Tibial nerve (tissue), 4 donors: ENCODE measurements around the gene PPCS. TPM values are rescaled to one million over a fixed set of nuclear protein-coding genes. Genes with fewer than 3 reads are reported as not detected.

Experiments used
- DNase-seq, 2 donors: peaks; one replicate each; pipeline ENCODE4 v3.0.0-alpha.2; 2019; ENCODE audit warnings: low spot score in 2 of 2
- H3K27ac ChIP-seq, 4 donors: fragments of 200-600 bp; sonication (generic) in 3 of 4; one replicate each; pipeline ENCODE4 v1.5.1; 2017 to 2019; ENCODE audit warnings: mild to moderate bottlenecking in 1 of 4
- H3K27me3 ChIP-seq, 2 donors: fragments of 200-600 bp; sonication (generic) in 1 of 2; one replicate each; pipeline versions ENCODE4 v1.5.1 to v1.6.0; 2017 to 2019
- H3K36me3 ChIP-seq, 3 donors: fragments of 200-600 bp; sonication (generic); one replicate each; pipeline ENCODE4 v1.5.1; 2018 to 2019
- H3K4me1 ChIP-seq, 4 donors: fragments of 200-600 bp; sonication (generic) in 3 of 4; one replicate each; pipeline ENCODE4 v1.5.1; 2017 to 2019
- H3K4me3 ChIP-seq, 4 donors: fragments of 200-600 bp; sonication (generic) in 3 of 4; one replicate each; pipeline ENCODE4 v1.5.1; 2017 to 2019; ENCODE audit warnings: mild to moderate bottlenecking in 1 of 4, moderate library complexity in 1 of 4
- H3K9me3 ChIP-seq, 4 donors: fragments of 200-600 bp; sonication (generic) in 3 of 4; one replicate each; pipeline ENCODE4 v1.5.1; 2017 to 2019
- CTCF ChIP-seq, 5 experiments: fragments of 200-600 bp in 3 of 5; fragments of 450-650 bp in 2 of 5; sonication (generic) in 3 of 5; IDR thresholded peaks; one replicate each; pipeline ENCODE4 v1.5.1; 2016 to 2019; ENCODE audit warnings: antibody characterized with exemption in 5 of 5, mild to moderate bottlenecking in 3 of 5, moderate library complexity in 2 of 5
- EP300 ChIP-seq, 2 donors: sonication (generic); formaldehyde crosslinking; IDR thresholded peaks; one replicate each; pipeline ENCODE4 v1.6.1; 2017; ENCODE audit warnings: antibody characterized with exemption in 2 of 2, mild to moderate bottlenecking in 1 of 2
- POLR2A ChIP-seq, 2 donors: fragments of 450-650 bp; IDR thresholded peaks; one replicate each; pipeline ENCODE4 v1.6.1; 2017; ENCODE audit warnings: antibody characterized with exemption in 2 of 2, mild to moderate bottlenecking in 2 of 2, moderate library complexity in 2 of 2
- WGBS, 2 donors: methylation state at CpG; one replicate each; pipeline ENCODE4 v1.1.5; 2018; 5-methylcytosine and 5-hydroxymethylcytosine counted together
- total RNA-seq, 4 donors: library from RNA; depleted of rRNA; stranded (reverse); fragments of >200 nt; gene quantifications; one replicate each; pipeline ENCODE4 v1.1.0, GENCODE V29; 2016

PPCS gene
- total RNA-seq, 4 donors from 2014 or later = 21.8 to 50.1 (median 43.0) TPM

DNA sequence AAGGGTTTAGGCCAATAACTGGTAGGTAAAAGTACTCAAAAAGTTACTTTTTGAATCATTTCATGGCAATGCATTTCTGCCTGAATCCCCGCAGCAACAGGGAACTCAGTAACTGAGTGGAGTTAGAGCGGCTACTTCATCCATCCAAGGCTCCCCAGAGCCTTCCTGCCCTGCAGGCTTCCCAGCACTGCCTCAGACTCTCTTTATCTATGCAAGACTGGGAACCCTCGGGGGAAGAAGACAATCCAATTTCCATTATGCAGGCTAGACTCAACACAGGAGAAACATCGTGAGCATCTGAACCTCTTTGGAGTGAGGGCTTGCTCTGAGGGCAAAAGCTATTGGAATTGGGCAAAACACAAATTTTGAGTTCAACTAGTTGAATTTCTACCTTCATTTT, 23.6 kb upstream of the PPCS start:
- no peaks in the 10 kb centered on the region for H3K4me1 ChIP-seq
- H3K27me3 ChIP-seq = no peaks in the 10 kb centered on the region
- no peak overlapping the region for H3K27ac ChIP-seq
- H3K4me3 ChIP-seq = no peak overlapping the region
- TF ChIP-seq CTCF (IDR thresholded peaks at IDR 0.05) (no peak), POLR2A (IDR thresholded peaks at IDR 0.05) (no peak), EP300 (IDR thresholded peaks at IDR 0.05) (no peak)
- peaks cover 0 to 8% (median 0%) of the 10 kb centered on the region in 3 donors for H3K36me3 ChIP-seq
- no peaks in the 10 kb centered on the region for H3K9me3 ChIP-seq
- DNase-seq = no peak
- WGBS, 2 donors = 70 to 79% methylated on average over 4 of the region's 4 CpGs

- no peak for TF ChIP-seq CTCF (IDR thresholded peaks at IDR 0.05)
- DNase-seq = no peak
- WGBS, 2 donors = 66 to 68% methylated on average over 6 of the region's 6 CpGs
Measured at GRCh38 chr1:42433369-42433768, 23.0 kb upstream of the PPCS start.

DNA sequence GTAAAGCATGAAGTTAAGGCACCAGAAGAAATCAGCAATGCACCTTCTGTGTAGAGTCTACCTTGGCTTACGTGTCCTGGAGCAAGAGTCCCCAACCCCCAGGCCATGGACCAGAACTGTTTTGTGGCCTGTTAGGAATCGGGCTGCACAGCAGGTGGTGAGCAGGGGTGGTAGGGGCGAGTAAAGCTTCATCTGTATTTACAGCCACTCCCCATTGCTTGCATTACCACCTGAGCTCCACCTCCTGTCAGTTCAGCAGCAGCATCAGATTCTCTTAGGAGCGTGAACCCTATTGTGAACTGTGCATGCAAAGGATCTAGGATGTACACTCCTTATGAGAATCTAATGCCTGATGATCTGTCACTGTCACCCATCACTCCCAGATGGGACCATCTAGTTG, 22.0 kb upstream of the PPCS start:
- no peaks in the 10 kb centered on the region for H3K9me3 ChIP-seq
- TF ChIP-seq POLR2A (IDR thresholded peaks at IDR 0.05) (no peak), EP300 (IDR thresholded peaks at IDR 0.05) (no peak), CTCF (IDR thresholded peaks at IDR 0.05) (no peak)
- peaks cover 0 to 8% (median 0%) of the 10 kb centered on the region in 3 donors for H3K36me3 ChIP-seq
- no peaks in the 10 kb centered on the region for H3K4me1 ChIP-seq
- no peak overlapping the region for H3K4me3 ChIP-seq
- H3K27ac ChIP-seq = no peak overlapping the region
- 88 to 96% methylated on average over 4 of the region's 4 CpGs for WGBS, 2 donors
- no peak for DNase-seq
- no peaks in the 10 kb centered on the region for H3K27me3 ChIP-seq

More at GRCh38 chr1:42433369-42433768, 23.0 kb upstream of the PPCS start:
- Histone ChIP-seq H3K36me3 (peaks cover 0 to 8% (median 0%) of the 10 kb centered on the region in 3 donors), H3K27ac (no peak overlapping the region), H3K4me3 (no peak overlapping the region), H3K27me3 (no peaks in the 10 kb centered on the region), H3K4me1 (no peaks in the 10 kb centered on the region), H3K9me3 (no peaks in the 10 kb centered on the region)

GRCh38 chr1:42439940-42440339, 16.4 kb upstream of the PPCS start:
- 54 to 55% methylated on average over 2 of the region's 2 CpGs for WGBS, 2 donors
- Histone ChIP-seq H3K9me3 (no peaks in the 10 kb centered on the region), H3K27me3 (no peaks in the 10 kb centered on the region), H3K4me1 (no peaks in the 10 kb centered on the region), H3K36me3 (peaks cover 0 to 4% (median 0%) of the 10 kb centered on the region in 3 donors), H3K4me3 (no peak overlapping the region), H3K27ac (no peak overlapping the region)
- DNase-seq = no peak
- TF ChIP-seq CTCF (IDR thresholded peaks at IDR 0.05) = no peak
- no peak for TF ChIP-seq POLR2A (IDR thresholded peaks at IDR 0.05)
- TF ChIP-seq EP300 (IDR thresholded peaks at IDR 0.05) = no peak

DNA sequence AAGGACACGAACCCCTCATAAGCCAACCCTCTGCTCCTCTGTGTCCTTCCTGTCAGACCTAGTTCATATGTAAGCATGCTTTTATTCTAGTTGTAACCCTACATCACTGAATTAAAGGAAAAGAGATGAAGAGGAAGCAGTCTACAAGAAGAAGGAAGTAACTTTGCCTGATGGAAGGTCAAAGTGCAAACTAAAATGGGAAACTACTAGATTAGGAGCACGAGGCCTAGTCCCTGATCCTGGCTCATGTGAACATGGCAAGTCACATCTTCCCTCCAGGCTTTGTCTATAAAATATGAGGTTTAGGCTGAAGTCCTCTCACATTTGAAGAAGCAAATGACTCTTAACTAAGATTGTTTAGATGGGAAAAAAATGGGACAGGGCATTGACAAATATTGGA, 13.7 kb upstream of the PPCS start:
- Histone ChIP-seq H3K36me3 (no peaks in the 10 kb centered on the region), H3K27me3 (no peaks in the 10 kb centered on the region), H3K4me1 (no peaks in the 10 kb centered on the region), H3K4me3 (no peak overlapping the region), H3K27ac (no peak overlapping the region), H3K9me3 (no peaks in the 10 kb centered on the region)
- WGBS, 2 donors = 20 to 30% methylated on average over 2 of the region's 2 CpGs
- TF ChIP-seq EP300 (IDR thresholded peaks at IDR 0.05) = no peak
- no peak for TF ChIP-seq POLR2A (IDR thresholded peaks at IDR 0.05)
- TF ChIP-seq CTCF (IDR thresholded peaks at IDR 0.05) = no peak
- DNase-seq = no peak
